HG03558 (cell line): ENCODE measurements around the gene OR1J1.

ENCODE experiments used
- ATAC-seq: cut with Tn5 transposase; IDR thresholded peaks from one replicate; pipeline ENCODE4 v1.9.1; 2021; ENCODE audit warnings: moderate number of reproducible peaks; ENCODE audit not compliant: unreplicated experiment; ENCODE audit errors: extremely low read depth

The OR1J1 gene

GRCh38 chr9:122446819-122447484 lies 30.8 kb downstream of the OR1J1 start:
- no peak for ATAC-seq

- ATAC-seq, result no peak
Observed at GRCh38 chr9:122445155-122445749, 32.5 kb downstream of the OR1J1 start.

GRCh38 chr9:122444041-122444733 lies 33.5 kb downstream of the OR1J1 start:
- ATAC-seq, result no peak

- no peak for ATAC-seq
Observed at GRCh38 chr9:122442568-122442967, 35.2 kb downstream of the OR1J1 start.
